ENCODE data around the gene DLGAP5.

The DLGAP5 gene

GRCh38 chr14:55129428-55130195, 61.8 kb downstream of the DLGAP5 start:
- DNase-seq (ENCODE audit: low read depth): no peak

- DNase-seq (ENCODE audit: low read depth): no peak
These were observed 62.3 kb downstream of the DLGAP5 start, which contains the start of gene LGALS3 for GRCh38 chr14:55129086-55129427. Gene LGALS3 (plus strand): TSS chr14:55129252. CDS start chr14:55137374, 8,122 bp downstream.

GRCh38 chr14:55128386-55129085, 62.8 kb downstream of the DLGAP5 start:
- DNase-seq (ENCODE audit: low read depth): no peak

- no peak for DNase-seq (ENCODE audit: low read depth)
These were observed 63.9 kb downstream of the DLGAP5 start for GRCh38 chr14:55127460-55127951.

- DNase-seq (ENCODE audit: low read depth): no peak
These were observed 64.4 kb downstream of the DLGAP5 start for GRCh38 chr14:55126932-55127459.

- no peak for DNase-seq (ENCODE audit: low read depth)
These were observed 65.4 kb downstream of the DLGAP5 start for GRCh38 chr14:55126034-55126433.

- no peak for DNase-seq (ENCODE audit: low read depth)
These were observed 66.0 kb downstream of the DLGAP5 start for GRCh38 chr14:55125403-55125802.

GRCh38 chr14:55124774-55125386, 66.5 kb downstream of the DLGAP5 start:
- DNase-seq (ENCODE audit: low read depth): no peak

- DNase-seq (ENCODE audit: low read depth): no peak
These were observed 67.3 kb downstream of the DLGAP5 start for GRCh38 chr14:55123852-55124639.

GRCh38 chr14:55123101-55123500, 68.3 kb downstream of the DLGAP5 start:
- peak; percentile 88 for DNase-seq (ENCODE audit: low read depth)

- DNase-seq (ENCODE audit: low read depth): no peak
These were observed 68.9 kb downstream of the DLGAP5 start for GRCh38 chr14:55122440-55122986.

- no peak for DNase-seq (ENCODE audit: low read depth)
These were observed 69.6 kb downstream of the DLGAP5 start for GRCh38 chr14:55121628-55122439.

GRCh38 chr14:55120571-55121495, 70.6 kb downstream of the DLGAP5 start:
- no peak for DNase-seq (ENCODE audit: low read depth)

- DNase-seq (ENCODE audit: low read depth): no peak
These were observed 72.6 kb downstream of the DLGAP5 start for GRCh38 chr14:55118761-55119160.

GRCh38 chr14:55117803-55118441, 73.5 kb downstream of the DLGAP5 start:
- DNase-seq (ENCODE audit: low read depth): no peak

- DNase-seq (ENCODE audit: low read depth): no peak
These were observed 74.9 kb downstream of the DLGAP5 start for GRCh38 chr14:55116246-55117030.

GRCh38 chr14:55115861-55116245, 75.5 kb downstream of the DLGAP5 start:
- DNase-seq (ENCODE audit: low read depth): no peak

GRCh38 chr14:55115460-55115859, 75.9 kb downstream of the DLGAP5 start:
- no peak for DNase-seq (ENCODE audit: low read depth)

Data from non-pigmented ciliary epithelial cell (primary cell).